ENCODE data around the gene ATXN7L1.

Gene ATXN7L1

DNA sequence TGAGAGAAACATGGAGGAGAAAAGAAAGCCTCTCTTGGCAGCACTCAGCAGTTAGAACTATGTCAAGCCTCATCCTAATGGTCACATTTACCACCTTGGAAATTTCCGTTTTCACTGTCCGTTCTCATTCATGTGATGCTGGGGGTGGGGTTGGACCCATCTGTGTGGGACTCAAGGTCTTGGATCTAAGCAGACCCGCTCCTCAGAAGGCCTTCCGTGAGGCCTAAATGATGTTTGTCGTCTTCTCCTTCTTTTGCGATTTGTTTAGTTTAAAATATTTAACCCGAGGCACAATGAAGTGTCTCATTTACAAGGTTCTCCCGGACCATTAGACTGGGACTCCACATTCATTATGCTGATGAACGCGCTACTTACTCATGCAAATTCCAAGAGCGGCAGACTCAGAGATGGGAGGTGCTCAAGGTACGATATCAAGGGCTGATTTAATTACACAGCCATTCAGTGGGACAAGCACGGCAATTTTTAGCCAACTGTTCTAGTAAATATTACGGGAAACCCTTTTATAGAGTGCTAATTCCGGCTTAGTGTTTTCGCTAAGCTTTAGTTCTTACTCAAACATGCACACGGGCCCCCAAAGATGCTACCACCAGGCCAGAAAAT, 186.0 kb downstream of the ATXN7L1 start:
- H3K27ac ChIP-seq (ENCODE audit: extremely low read depth, low read depth, low read length), result no peak overlapping the region
- no peaks in the 10 kb centered on the region for H3K9me3 ChIP-seq (ENCODE audit: control insufficient read depth, insufficient read depth, low read depth, low read length)
- ChIA-PET POLR2A (no interaction called here), CTCF (interaction anchor here (0.7 kb wide), 1 partner anchor 436 kb away, joined by 3 read pairs; no protein-coding TSS in a partner anchor)
- H3K4me3 ChIP-seq (ENCODE audit: low read depth, low read length), result no peak overlapping the region
- no peak for TF ChIP-seq ZNF311 (tag by site-specific recombination; IDR thresholded peaks at IDR 0.05; ENCODE audit: borderline replicate concordance)
- peaks cover 10% of the 10 kb centered on the region for H3K4me1 ChIP-seq (ENCODE audit: control insufficient read depth, insufficient read depth, low read length)
- H3K36me3 ChIP-seq (ENCODE audit: control insufficient read depth in 2 of 2, insufficient read depth in 1 of 2, low read length in 2 of 2), result no peaks in the 10 kb centered on the region

DNA sequence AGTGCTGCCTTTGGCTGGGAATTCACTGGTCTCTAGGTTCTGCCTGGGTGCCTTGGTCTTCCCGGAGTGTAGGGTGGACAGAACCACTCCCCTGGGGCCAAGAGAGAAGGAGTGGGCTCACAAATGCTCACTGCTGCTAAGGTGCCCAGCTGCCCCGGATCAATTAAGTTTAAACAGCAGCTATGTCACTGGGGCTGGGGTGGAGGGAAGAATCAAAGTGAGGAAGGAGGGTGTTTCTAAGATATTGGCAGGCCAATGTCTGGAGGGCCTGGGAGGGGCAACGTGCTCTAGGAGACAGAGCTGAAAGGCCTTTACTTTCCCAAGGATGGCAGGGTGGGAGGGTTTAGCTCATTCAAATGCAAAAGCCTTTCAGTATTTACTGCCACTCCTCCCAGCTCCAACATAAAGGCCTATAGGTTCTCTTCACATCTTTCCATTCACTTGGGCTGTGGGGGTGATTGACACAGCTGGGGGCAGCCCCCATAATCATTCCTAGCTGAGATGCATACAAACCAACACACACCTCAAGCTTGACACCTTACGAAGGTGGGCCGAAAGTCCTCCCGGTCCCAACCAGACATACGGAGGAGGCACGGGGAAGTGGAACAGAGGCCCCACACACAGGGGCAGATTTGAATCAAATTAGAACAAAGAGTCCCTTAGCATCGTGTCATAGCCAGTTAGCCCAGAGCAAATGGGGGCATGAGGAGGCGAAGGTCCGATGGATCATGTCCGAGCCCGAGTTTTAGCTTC, 187.2 kb downstream of the ATXN7L1 start:
- POLR2A ChIA-PET, result no interaction called here
- Histone ChIP-seq H3K4me1 (ENCODE audit: control insufficient read depth, insufficient read depth, low read length) (peaks cover 10% of the 10 kb centered on the region), H3K4me3 (ENCODE audit: low read depth, low read length) (no peak overlapping the region), H3K27ac (ENCODE audit: extremely low read depth, low read depth, low read length) (no peak overlapping the region), H3K36me3 (ENCODE audit: control insufficient read depth in 2 of 2, insufficient read depth in 1 of 2, low read length in 2 of 2) (no peaks in the 10 kb centered on the region), H3K9me3 (ENCODE audit: control insufficient read depth, insufficient read depth, low read depth, low read length) (no peaks in the 10 kb centered on the region)
- CTCF ChIA-PET, result interaction anchor here (0.5 to 1.7 kb wide), 4 partner anchors 27 to 487 kb away, joined by 3 to 9 read pairs (median 5); no protein-coding TSS in a partner anchor
- TF ChIP-seq ZNF785 (tag by site-specific recombination; IDR thresholded peaks at IDR 0.05), result no peak
- no peak for TF ChIP-seq ZNF629 (tag by site-specific recombination; IDR thresholded peaks at IDR 0.05)
- TF ChIP-seq, protein P1, sequence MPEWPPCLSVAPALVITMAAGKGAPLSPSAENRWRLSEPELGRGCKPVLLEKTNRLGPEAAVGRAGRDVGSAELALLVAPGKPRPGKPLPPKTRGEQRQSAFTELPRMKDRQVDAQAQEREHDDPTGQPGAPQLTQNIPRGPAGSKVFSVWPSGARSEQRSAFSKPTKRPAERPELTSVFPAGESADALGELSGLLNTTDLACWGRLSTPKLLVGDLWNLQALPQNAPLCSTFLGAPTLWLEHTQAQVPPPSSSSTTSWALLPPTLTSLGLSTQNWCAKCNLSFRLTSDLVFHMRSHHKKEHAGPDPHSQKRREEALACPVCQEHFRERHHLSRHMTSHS (tag by site-specific recombination; IDR thresholded peaks at IDR 0.05), result no peak
- TF ChIP-seq, protein P2, sequence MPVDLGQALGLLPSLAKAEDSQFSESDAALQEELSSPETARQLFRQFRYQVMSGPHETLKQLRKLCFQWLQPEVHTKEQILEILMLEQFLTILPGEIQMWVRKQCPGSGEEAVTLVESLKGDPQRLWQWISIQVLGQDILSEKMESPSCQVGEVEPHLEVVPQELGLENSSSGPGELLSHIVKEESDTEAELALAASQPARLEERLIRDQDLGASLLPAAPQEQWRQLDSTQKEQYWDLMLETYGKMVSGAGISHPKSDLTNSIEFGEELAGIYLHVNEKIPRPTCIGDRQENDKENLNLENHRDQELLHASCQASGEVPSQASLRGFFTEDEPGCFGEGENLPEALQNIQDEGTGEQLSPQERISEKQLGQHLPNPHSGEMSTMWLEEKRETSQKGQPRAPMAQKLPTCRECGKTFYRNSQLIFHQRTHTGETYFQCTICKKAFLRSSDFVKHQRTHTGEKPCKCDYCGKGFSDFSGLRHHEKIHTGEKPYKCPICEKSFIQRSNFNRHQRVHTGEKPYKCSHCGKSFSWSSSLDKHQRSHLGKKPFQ (tag by site-specific recombination; IDR thresholded peaks at IDR 0.05), result no peak
- TF ChIP-seq ZIC2 (tag by site-specific recombination; IDR thresholded peaks at IDR 0.05), result no peak
- TF ChIP-seq MEIS1 (CRISPR knock-in tag; IDR thresholded peaks at IDR 0.05; ENCODE audit: borderline replicate concordance), result no peak
- TF ChIP-seq, protein P3, sequence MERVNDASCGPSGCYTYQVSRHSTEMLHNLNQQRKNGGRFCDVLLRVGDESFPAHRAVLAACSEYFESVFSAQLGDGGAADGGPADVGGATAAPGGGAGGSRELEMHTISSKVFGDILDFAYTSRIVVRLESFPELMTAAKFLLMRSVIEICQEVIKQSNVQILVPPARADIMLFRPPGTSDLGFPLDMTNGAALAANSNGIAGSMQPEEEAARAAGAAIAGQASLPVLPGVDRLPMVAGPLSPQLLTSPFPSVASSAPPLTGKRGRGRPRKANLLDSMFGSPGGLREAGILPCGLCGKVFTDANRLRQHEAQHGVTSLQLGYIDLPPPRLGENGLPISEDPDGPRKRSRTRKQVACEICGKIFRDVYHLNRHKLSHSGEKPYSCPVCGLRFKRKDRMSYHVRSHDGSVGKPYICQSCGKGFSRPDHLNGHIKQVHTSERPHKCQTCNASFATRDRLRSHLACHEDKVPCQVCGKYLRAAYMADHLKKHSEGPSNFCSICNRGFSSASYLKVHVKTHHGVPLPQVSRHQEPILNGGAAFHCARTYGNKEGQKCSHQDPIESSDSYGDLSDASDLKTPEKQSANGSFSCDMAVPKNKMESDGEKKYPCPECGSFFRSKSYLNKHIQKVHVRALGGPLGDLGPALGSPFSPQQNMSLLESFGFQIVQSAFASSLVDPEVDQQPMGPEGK (tag by site-specific recombination; IDR thresholded peaks at IDR 0.05), result no peak
- no peak for TF ChIP-seq ZSCAN23 (tag by site-specific recombination; IDR thresholded peaks at IDR 0.05)
- TF ChIP-seq ZNF423 (tag by site-specific recombination; IDR thresholded peaks at IDR 0.05), result no peak
- TF ChIP-seq TRIM28 (IDR thresholded peaks at IDR 0.05; ENCODE audit: borderline replicate concordance, low read length), result no peak
- no peak for TF ChIP-seq ZNF610 (tag by site-specific recombination; IDR thresholded peaks at IDR 0.05; ENCODE audit: borderline replicate concordance)
- TF ChIP-seq, protein P4, sequence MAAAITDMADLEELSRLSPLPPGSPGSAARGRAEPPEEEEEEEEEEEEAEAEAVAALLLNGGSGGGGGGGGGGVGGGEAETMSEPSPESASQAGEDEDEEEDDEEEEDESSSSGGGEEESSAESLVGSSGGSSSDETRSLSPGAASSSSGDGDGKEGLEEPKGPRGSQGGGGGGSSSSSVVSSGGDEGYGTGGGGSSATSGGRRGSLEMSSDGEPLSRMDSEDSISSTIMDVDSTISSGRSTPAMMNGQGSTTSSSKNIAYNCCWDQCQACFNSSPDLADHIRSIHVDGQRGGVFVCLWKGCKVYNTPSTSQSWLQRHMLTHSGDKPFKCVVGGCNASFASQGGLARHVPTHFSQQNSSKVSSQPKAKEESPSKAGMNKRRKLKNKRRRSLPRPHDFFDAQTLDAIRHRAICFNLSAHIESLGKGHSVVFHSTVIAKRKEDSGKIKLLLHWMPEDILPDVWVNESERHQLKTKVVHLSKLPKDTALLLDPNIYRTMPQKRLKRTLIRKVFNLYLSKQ (tag by site-specific recombination; IDR thresholded peaks at IDR 0.05; ENCODE audit: borderline replicate concordance), result no peak

DNA sequence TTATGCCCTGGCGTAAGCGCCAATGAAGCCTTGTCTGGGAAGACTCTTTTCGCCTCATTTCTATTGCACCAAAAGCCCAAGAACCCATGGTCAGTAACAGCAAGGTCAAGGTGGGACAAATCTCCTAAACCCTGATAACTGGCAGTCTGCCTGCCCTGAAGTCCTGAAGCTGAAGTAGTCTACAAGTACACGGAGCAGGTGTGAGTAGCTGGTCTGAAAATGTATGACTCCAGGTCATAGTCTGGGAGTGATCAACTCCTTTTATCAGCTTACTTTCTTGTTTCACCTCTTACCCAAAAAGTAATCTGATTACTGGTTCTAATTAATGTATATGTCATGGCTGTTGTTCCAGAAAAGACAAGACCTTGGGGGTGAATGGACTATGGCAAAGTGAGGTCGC, 187.8 kb downstream of the ATXN7L1 start:
- CTCF ChIA-PET, result interaction anchor here (0.5 to 1.7 kb wide), 4 partner anchors 27 to 487 kb away, joined by 3 to 9 read pairs (median 5); no protein-coding TSS in a partner anchor
- TF ChIP-seq ZNF560 (tag by site-specific recombination; IDR thresholded peaks at IDR 0.05; ENCODE audit: borderline replicate concordance), result no peak
- no peak for TF ChIP-seq ZNF223 (tag by site-specific recombination; IDR thresholded peaks at IDR 0.05)
- no peak for TF ChIP-seq ZNF610 (tag by site-specific recombination; IDR thresholded peaks at IDR 0.05; ENCODE audit: borderline replicate concordance)
- no peak for TF ChIP-seq SALL2 (tag by site-specific recombination; IDR thresholded peaks at IDR 0.05; ENCODE audit: borderline replicate concordance)
- TF ChIP-seq ZNF140 (tag by site-specific recombination; IDR thresholded peaks at IDR 0.05), result no peak
- no peak for TF ChIP-seq ZNF19 (tag by site-specific recombination; IDR thresholded peaks at IDR 0.05; ENCODE audit: low read depth)
- TF ChIP-seq, protein P5, sequence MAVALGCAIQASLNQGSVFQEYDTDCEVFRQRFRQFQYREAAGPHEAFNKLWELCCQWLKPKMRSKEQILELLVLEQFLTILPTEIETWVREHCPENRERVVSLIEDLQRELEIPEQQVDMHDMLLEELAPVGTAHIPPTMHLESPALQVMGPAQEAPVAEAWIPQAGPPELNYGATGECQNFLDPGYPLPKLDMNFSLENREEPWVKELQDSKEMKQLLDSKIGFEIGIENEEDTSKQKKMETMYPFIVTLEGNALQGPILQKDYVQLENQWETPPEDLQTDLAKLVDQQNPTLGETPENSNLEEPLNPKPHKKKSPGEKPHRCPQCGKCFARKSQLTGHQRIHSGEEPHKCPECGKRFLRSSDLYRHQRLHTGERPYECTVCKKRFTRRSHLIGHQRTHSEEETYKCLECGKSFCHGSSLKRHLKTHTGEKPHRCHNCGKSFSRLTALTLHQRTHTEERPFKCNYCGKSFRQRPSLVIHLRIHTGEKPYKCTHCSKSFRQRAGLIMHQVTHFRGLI (tag by site-specific recombination; IDR thresholded peaks at IDR 0.05), result no peak
- no peak for TF ChIP-seq ZNF549 (tag by site-specific recombination; IDR thresholded peaks at IDR 0.05)
- no peak for TF ChIP-seq ZNF146 (tag by site-specific recombination; IDR thresholded peaks at IDR 0.05)
- no peak for TF ChIP-seq SCRT1 (tag by site-specific recombination; IDR thresholded peaks at IDR 0.05; ENCODE audit: borderline replicate concordance)
- no peak for TF ChIP-seq ZNF114 (tag by site-specific recombination; IDR thresholded peaks at IDR 0.05)

More for the DNA sequence above, 187.8 kb downstream of the ATXN7L1 start:
- H3K4me3 ChIP-seq (ENCODE audit: low read depth, low read length), result no peak overlapping the region
- POLR2A ChIA-PET, result no interaction called here
- H3K36me3 ChIP-seq (ENCODE audit: control insufficient read depth in 2 of 2, insufficient read depth in 1 of 2, low read length in 2 of 2), result no peaks in the 10 kb centered on the region
- H3K27ac ChIP-seq (ENCODE audit: extremely low read depth, low read depth, low read length), result no peak overlapping the region
- H3K4me1 ChIP-seq (ENCODE audit: control insufficient read depth, insufficient read depth, low read length), result peaks cover 10% of the 10 kb centered on the region
- H3K9me3 ChIP-seq (ENCODE audit: control insufficient read depth, insufficient read depth, low read depth, low read length), result no peaks in the 10 kb centered on the region

All from HEK293 (cell line).